ENCODE measurements around the gene PDE11A. TPM values are rescaled to one million over a fixed set of nuclear protein-coding genes. Genes with fewer than 3 reads are reported as not detected.

The PDE11A gene
- total and polyA plus RNA-seq, 2 of the 8 experiments (the other 6 are each of a cell fraction or from before 2014, with no cell fraction given) = 0.19 to 0.23 TPM

GRCh38 chr2:177584030-177584692, 488.4 kb downstream of the PDE11A start:
- POLR2A ChIA-PET (ENCODE audit: partially characterized antibody) = interaction anchor here (1.0 kb wide), 1 partner anchor 14 kb away, joined by 3 read pairs; no protein-coding TSS in a partner anchor
- TF ChIP-seq EP300 (IDR thresholded peaks at IDR 0.05; ENCODE audit: borderline replicate concordance in 1 of 2, low read depth in 2 of 2, low read length in 2 of 2) (no peak), EGR1 (IDR thresholded peaks at IDR 0.05; ENCODE audit: borderline replicate concordance, low read depth, low read length) (no peak), KDM5A (IDR thresholded peaks at IDR 0.05; ENCODE audit: low read length) (no peak), MAFK (IDR thresholded peaks at IDR 0.05; ENCODE audit: low read depth, low read length) (no peak), E2F6 (IDR thresholded peaks at IDR 0.05) (no peak), SIRT6 (IDR thresholded peaks at IDR 0.05; ENCODE audit: low read length) (no peak), POLR2A (IDR thresholded peaks at IDR 0.05; ENCODE audit: control extremely low read depth in 1 of 2, low read depth in 2 of 2, low read length in 2 of 2) (no peak), CBX5 (IDR thresholded peaks at IDR 0.05; ENCODE audit: low read depth, low read length) (no peak), SRF (IDR thresholded peaks at IDR 0.05; ENCODE audit: low read depth, low read length) (no peak), USF2 (IDR thresholded peaks at IDR 0.05; ENCODE audit: low read length) (no peak), RAD21 (IDR thresholded peaks at IDR 0.05 in 1 of 2, conservative IDR thresholded peaks at IDR 0.05 in 1 of 2; ENCODE audit: low read depth in 2 of 2, low read length in 2 of 2) (no peak)

More at GRCh38 chr2:177584030-177584692, 488.4 kb downstream of the PDE11A start:
- H3K9me3 ChIP-seq (ENCODE audit: insufficient read depth in 2 of 2, low read depth in 1 of 2, low read length in 1 of 2) = no peaks in the 10 kb centered on the region
- no peak overlapping the region for H3K14ac ChIP-seq (ENCODE audit: insufficient read length)
- no peak overlapping the region for H2BK12ac ChIP-seq (ENCODE audit: low read depth, low read length)
- H4K8ac ChIP-seq (ENCODE audit: extremely low read depth, insufficient read depth, low read length) = no peak overlapping the region
- H4K5ac ChIP-seq (ENCODE audit: insufficient read length, low read depth, low read length) = no peak overlapping the region
- H3K79me2 ChIP-seq (ENCODE audit: control insufficient read depth in 1 of 2, insufficient read depth in 2 of 2, low read length in 2 of 2) = no peaks in the 10 kb centered on the region
- no peak overlapping the region for H3K56ac ChIP-seq (replicated peaks; ENCODE audit: insufficient read length, low read depth, low read length)
- no peak overlapping the region for H3K23ac ChIP-seq (ENCODE audit: insufficient read length)
- no peak overlapping the region for H2BK5ac ChIP-seq (ENCODE audit: low read depth, low read length)
- no peaks in the 10 kb centered on the region for H4K20me1 ChIP-seq (replicated peaks in 1 of 2; ENCODE audit: control insufficient read depth in 1 of 2, insufficient read depth in 2 of 2, low read length in 2 of 2)
- no peak overlapping the region for H3K4me3 ChIP-seq (ENCODE audit: extremely low read depth in 1 of 4, insufficient read depth in 2 of 4, low read depth in 3 of 4, low read length in 4 of 4)
- H3K27me3 ChIP-seq (replicated peaks in 1 of 4; ENCODE audit: control insufficient read depth in 3 of 4, extremely low read depth in 1 of 4, insufficient read depth in 3 of 4, low read length in 3 of 4) = no peaks in the 10 kb centered on the region
- no peaks in the 10 kb centered on the region for H3K4me1 ChIP-seq (replicated peaks in 1 of 4; ENCODE audit: control insufficient read depth in 3 of 4, insufficient read depth in 4 of 4, low read length in 3 of 4)
- no peak overlapping the region for H2BK15ac ChIP-seq (ENCODE audit: low read length)
- no peaks in the 10 kb centered on the region for H3K79me1 ChIP-seq (ENCODE audit: low read depth, low read length)
- FAIRE-seq (no peak), DNase-seq (ENCODE audit: low read depth in 1 of 2, low spot score in 2 of 2) (no peak)
- no peak overlapping the region for H3K18ac ChIP-seq (ENCODE audit: extremely low read depth, low read length)
- H2BK20ac ChIP-seq (ENCODE audit: low read length) = no peak overlapping the region
- H3K4ac ChIP-seq (replicated peaks; ENCODE audit: insufficient read length, low read depth, low read length) = no peak overlapping the region
- no peak overlapping the region for H2AFZ ChIP-seq (ENCODE audit: low read length)
- no peak overlapping the region for H2AK5ac ChIP-seq (ENCODE audit: low read depth, low read length)
- H3K9ac ChIP-seq (replicated peaks in 1 of 4; ENCODE audit: extremely low read depth in 1 of 4, low read depth in 3 of 4, low read length in 3 of 4) = no peak overlapping the region
- H3K27ac ChIP-seq (ENCODE audit: low read depth, low read length) = no peak overlapping the region
- H3K36me3 ChIP-seq (ENCODE audit: control insufficient read depth in 2 of 4, insufficient read depth in 4 of 4, low read length in 3 of 4) = no peaks in the 10 kb centered on the region
- no peaks in the 10 kb centered on the region; the same call in 1 of the 2 replicates for H3K23me2 ChIP-seq (ENCODE audit: low read depth, low read length)
- CTCF ChIA-PET (ENCODE audit: partially characterized antibody) = interaction anchor here (1.3 kb wide), 1 partner anchor 8 kb away, joined by 3 read pairs; no protein-coding TSS in a partner anchor
- 76% methylated on average over 6 of the region's 6 CpGs; no CpG with 5 or more reads in 1 of the 2 experiments for WGBS, 2 experiments (ENCODE audit: extremely low coverage in 1 of 2, insufficient coverage in 1 of 2, insufficient read length in 1 of 2, insufficient replicate concordance in 2 of 2, low coverage in 1 of 2, low lambda C conversion rate in 2 of 2, missing lambda C conversion rate in 1 of 2)
- no peak overlapping the region for H4K91ac ChIP-seq (replicated peaks; ENCODE audit: insufficient read length, low read length)
- no peak overlapping the region for H2BK120ac ChIP-seq (replicated peaks; ENCODE audit: low read depth, low read length)
- no peak overlapping the region for H3K4me2 ChIP-seq (ENCODE audit: insufficient read depth in 1 of 2, low read depth in 2 of 2, low read length in 2 of 2)

All from H1 (cell line).